Measurements from ENCODE around the gene NINJ2. TPM values are rescaled to one million over a fixed set of nuclear protein-coding genes. Genes with fewer than 3 reads are reported as not detected.

Gene NINJ2
- total RNA-seq, 4 donors from 2014 or later: 3.8 to 8.3 (median 5.2) TPM; not detected in 1

DNA sequence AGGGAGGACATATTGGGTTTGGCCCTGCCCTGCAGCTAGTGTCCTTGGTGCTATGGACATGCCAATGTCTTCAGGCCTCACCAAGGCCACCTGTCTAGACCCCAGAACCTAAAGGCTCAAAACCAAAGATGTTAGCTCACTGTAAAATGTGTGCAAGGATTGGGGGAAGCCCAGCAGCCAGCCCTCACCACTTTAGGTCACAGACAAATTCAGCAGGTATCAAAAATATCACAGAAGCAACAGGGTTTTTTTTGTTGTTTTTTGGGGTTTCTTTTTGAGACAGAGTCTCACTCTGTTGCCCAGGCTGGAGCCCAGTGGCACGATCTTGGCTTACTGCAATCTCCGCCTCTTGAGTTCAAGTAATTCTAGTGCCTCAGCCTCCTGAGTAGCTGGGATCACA lies 29.0 kb upstream of the NINJ2 start:
- Histone ChIP-seq H3K4me3 (no peak overlapping the region), H3K9me3 (no peaks in the 10 kb centered on the region), H3K36me3 (no peaks in the 10 kb centered on the region), H3K27me3 (no peaks in the 10 kb centered on the region), H3K4me1 (peaks cover 0 to 1% (median 0%) of the 10 kb centered on the region in 4 donors), H3K27ac (no peak overlapping the region)
- TF ChIP-seq POLR2A (IDR thresholded peaks at IDR 0.05): no peak
- TF ChIP-seq, protein P1, sequence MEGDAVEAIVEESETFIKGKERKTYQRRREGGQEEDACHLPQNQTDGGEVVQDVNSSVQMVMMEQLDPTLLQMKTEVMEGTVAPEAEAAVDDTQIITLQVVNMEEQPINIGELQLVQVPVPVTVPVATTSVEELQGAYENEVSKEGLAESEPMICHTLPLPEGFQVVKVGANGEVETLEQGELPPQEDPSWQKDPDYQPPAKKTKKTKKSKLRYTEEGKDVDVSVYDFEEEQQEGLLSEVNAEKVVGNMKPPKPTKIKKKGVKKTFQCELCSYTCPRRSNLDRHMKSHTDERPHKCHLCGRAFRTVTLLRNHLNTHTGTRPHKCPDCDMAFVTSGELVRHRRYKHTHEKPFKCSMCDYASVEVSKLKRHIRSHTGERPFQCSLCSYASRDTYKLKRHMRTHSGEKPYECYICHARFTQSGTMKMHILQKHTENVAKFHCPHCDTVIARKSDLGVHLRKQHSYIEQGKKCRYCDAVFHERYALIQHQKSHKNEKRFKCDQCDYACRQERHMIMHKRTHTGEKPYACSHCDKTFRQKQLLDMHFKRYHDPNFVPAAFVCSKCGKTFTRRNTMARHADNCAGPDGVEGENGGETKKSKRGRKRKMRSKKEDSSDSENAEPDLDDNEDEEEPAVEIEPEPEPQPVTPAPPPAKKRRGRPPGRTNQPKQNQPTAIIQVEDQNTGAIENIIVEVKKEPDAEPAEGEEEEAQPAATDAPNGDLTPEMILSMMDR (IDR thresholded peaks at IDR 0.05): no peak
- no peak for DNase-seq

GRCh38 chr12:690466-690865 lies 27.2 kb upstream of the NINJ2 start:
- H3K36me3 ChIP-seq: no peaks in the 10 kb centered on the region
- no peaks in the 10 kb centered on the region for H3K9me3 ChIP-seq
- TF ChIP-seq POLR2A (IDR thresholded peaks at IDR 0.05): no peak
- TF ChIP-seq, protein P1 (IDR thresholded peaks at IDR 0.05): no peak
- H3K4me1 ChIP-seq: no peaks in the 10 kb centered on the region
- no peak overlapping the region for H3K27ac ChIP-seq
- DNase-seq: no peak
- H3K27me3 ChIP-seq: no peaks in the 10 kb centered on the region
- H3K4me3 ChIP-seq: no peak overlapping the region

- peak in 2 of 3 donors; percentile 82 to 87 for DNase-seq
- TF ChIP-seq, protein P1 (IDR thresholded peaks at IDR 0.05): no peak
- TF ChIP-seq POLR2A (IDR thresholded peaks at IDR 0.05): no peak
- H3K4me3 ChIP-seq: no peak overlapping the region
- H3K36me3 ChIP-seq: no peaks in the 10 kb centered on the region
- H3K9me3 ChIP-seq: no peaks in the 10 kb centered on the region
- H3K4me1 ChIP-seq: no peaks in the 10 kb centered on the region
- H3K27ac ChIP-seq: peak overlapping the region in 2 of 4 donors; percentile 17 to 72
- no peaks in the 10 kb centered on the region for H3K27me3 ChIP-seq
These were observed 22.1 kb upstream of the NINJ2 start for GRCh38 chr12:685388-685787.

DNA sequence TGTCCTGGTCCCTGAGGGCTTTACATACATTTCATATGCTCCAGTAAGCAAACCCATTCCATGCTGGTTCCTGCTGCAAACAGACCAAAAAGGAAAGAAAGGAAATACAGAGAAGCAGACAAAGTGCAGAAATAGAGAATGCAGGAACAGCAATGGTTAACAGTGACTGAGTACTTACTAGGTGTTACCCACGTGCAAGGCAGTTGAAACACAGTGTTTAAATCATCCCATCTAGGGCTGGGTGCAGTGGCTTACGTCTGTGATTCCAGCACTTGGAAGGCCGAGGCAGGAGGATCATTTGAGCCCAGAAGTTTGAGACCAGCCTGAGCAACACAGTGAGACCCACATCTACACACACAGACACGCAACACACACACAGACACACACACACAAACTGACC lies 21.2 kb upstream of the NINJ2 start:
- H3K4me3 ChIP-seq: no peak overlapping the region
- peak overlapping the region in 1 of 4 donors; percentile 72 for H3K27ac ChIP-seq
- no peaks in the 10 kb centered on the region for H3K36me3 ChIP-seq
- TF ChIP-seq, protein P1 (IDR thresholded peaks at IDR 0.05): no peak
- no peak for TF ChIP-seq POLR2A (IDR thresholded peaks at IDR 0.05)
- no peak for DNase-seq
- H3K9me3 ChIP-seq: no peaks in the 10 kb centered on the region
- no peaks in the 10 kb centered on the region for H3K4me1 ChIP-seq
- no peaks in the 10 kb centered on the region for H3K27me3 ChIP-seq

- Histone ChIP-seq H3K27me3 (no peaks in the 10 kb centered on the region), H3K4me3 (no peak overlapping the region), H3K4me1 (no peaks in the 10 kb centered on the region), H3K36me3 (no peaks in the 10 kb centered on the region), H3K27ac (no peak overlapping the region), H3K9me3 (no peaks in the 10 kb centered on the region)
- no peak for DNase-seq
- TF ChIP-seq, protein P1 (IDR thresholded peaks at IDR 0.05): no peak
- no peak for TF ChIP-seq POLR2A (IDR thresholded peaks at IDR 0.05)
These were observed 18.5 kb upstream of the NINJ2 start for GRCh38 chr12:681568-682256.
